M059J (cell line): ENCODE results near the gene SCN4A. TPM values are rescaled to one million over a fixed set of nuclear protein-coding genes. Genes with fewer than 3 reads are reported as not detected.
"Not testable (repeated sequence)": the region's sequence is repeated elsewhere in the genome, so short reads cannot be mapped to it uniquely, and the experiment has no call there.

Source experiments
- DNase-seq: peaks from one replicate; pipeline ENCODE4 v3.0.0-alpha.2; 2012; ENCODE audit warnings: low read depth
- total RNA-seq: library from RNA; depleted of rRNA; stranded (reverse); fragments of >200 nt; shearing (Covaris generic); gene quantifications from 2 replicates; pipeline ENCODE4 v1.2.3, GENCODE V29; 2014

The SCN4A gene
- total RNA-seq, 1 experiment from 2014 or later: not detected

DNA sequence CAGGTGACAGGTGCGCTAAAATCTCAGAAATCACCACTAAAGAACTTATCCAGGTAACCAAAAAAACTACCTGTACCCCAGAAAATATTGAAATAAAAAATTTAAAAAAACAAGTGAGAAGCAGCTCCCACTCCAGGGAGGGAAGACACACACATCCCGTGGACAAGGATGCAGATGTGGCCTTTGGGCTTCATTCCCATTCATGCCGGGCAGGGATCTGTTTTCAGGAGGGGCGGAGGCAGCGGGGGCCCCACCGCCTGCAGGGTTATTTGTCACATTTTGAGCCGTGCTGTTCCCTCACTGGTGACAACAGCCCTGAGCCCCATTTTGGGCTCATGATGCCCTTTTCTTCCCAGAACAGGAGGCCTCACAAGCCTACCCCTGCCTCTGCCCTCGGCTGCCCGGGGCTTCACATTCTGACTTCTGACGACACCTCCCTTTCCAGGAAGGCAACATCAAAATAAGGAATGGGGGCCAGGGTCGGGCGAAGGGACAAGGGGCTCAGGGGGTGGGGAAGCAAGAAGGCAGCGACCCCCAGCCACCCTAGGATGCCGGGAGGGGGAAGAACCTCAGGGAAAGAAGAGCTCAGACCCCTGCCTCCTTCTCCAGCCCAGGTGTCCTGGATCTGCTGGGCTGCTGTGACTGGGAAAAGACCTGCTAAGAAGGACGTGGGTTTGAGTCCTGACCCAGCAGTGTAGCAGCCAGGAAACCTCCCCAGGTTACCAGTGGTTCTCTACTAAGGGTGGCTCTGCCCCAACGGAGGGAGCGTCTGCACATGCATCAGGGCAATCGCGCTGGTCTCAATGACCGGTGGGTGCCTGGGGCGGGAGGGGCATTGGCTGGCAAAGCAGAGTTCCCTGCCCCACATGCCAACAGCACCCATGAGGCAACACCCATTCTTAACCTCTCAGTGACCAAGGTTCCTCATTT lies 38.3 kb downstream of the SCN4A start:
- no peak for DNase-seq

GRCh38 chr17:63933598-63933997 lies 39.1 kb downstream of the SCN4A start:
- DNase-seq: no peak

DNA sequence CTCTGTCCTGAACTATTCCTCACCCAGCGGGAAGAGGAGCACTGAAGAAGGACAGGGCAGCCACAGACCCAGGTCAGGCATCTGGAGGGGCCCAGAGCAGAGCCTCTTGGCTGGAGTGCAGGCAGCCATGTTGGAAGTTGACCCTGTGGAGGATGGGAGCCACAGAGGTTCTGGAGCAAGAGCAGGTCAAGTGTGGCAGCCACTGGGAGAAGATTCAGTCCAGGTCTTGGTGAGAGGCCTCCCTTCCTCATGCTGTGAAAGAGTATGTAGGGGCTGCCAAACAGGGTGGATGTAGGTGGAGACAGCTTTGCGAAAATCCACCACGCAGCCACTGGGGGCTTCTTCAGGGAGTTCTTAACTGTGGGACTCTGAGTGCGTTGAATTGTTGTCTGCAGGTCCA lies 40.0 kb downstream of the SCN4A start:
- no peak for DNase-seq

GRCh38 chr17:63931981-63932561 lies 40.6 kb downstream of the SCN4A start, which contains the start of gene CD79B:
Gene CD79B (minus strand): TSS chr17:63932331. CDS start chr17:63932261, 70 bp downstream.
- no peak for DNase-seq

- DNase-seq: no peak
Observed at GRCh38 chr17:63930951-63931575, 41.7 kb downstream of the SCN4A start.

DNA sequence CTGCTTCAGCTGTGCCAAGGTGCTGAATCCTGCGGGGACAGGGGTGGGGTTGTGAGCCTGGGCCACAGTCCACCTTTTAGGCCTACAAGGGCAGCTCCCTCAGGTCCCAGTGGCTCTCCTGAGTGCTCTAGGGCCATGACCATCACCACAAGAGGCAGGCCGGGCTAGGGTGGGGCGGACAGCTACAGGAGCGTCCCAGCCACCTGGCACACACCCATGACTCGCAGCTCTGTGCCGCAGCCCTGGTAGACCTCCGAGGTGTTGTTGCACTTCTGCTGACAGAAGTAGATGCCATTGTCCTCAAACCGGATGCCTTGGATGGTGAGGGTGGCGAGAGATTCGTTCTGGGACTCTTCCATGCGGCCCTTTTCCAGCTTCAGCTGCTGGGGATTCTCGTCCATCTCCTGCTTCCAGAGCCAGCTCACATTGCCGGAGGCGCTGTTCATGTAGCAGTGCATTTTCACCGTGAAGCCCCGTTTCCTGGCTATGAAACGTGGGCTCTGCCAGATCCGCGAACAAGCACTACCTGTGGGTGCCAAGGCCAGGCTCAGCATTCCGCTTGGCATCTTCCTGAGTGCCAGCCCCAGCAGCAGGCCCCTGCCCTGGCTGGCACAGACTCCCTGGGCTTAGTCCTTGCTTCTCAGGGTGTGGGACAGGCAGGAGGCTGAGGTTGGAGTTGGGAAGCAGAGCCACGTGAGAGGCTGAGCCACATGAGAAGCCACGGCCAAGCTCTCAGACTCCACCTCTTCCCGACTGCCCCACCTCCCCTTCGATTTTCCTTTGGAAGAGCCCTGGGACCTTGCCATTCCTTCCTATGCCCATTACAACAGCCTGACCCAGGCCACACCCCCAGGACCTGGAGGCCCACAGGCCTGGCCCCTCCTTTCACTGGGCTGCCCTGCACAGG lies 42.6 kb downstream of the SCN4A start:
- peak; percentile 45 for DNase-seq

DNA sequence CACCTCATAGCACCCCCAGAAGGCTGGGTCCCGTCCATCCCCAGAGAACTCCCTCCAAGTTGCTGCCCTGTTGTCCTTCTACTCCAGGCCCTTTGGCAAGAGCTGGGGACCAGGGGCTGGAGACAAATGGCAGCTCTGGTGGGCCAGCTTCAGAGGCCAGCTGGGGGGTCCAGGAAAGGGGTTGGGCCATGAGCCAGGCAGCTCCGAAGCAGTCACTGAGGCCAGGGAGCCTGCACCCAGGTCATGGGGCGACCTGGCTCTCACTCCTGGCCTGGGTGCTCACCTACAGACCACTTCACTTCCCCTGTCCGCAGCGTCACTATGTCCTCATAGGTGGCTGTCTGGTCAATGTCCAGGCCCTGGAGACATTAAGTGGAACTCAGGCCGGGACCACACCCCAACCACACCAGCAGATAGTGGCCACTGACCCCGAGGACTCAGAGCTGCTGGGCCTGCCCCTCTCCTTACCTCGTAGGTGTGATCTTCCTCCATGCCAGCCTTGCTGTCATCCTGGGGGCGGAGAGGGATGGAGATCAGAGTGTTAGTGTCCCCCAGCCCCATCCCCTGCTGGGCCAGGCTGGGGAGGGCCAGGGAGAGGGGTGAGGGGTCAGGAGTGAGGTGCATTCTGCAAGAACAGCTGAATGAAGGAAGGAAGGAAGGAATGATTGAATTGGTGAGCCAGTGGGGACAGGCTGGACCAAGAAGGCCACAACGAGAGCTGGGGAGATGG lies 43.6 kb downstream of the SCN4A start:
- DNase-seq: no peak

GRCh38 chr17:63928172-63928666 lies 44.5 kb downstream of the SCN4A start:
- DNase-seq: no peak

GRCh38 chr17:63927464-63928171 lies 45.1 kb downstream of the SCN4A start:
- DNase-seq: no peak

DNA sequence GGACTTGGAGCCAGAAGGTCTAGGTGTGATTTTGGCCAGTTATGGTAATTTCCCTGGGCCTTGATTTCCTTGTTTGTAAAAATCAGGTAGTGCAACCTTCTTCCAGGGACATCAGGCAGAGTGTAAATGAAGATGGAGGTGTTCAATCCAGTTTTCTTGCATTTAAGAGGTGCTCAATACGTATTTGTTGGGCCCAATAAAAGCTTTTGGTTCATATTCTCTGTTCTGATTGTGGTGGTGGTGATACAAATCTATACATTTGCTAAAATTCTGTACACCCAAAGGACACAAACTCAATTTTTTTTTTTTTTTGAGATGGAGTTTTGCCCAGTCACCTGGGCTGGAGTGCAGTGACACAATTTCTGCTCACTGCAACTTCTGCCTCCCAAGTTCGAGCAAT lies 46.6 kb downstream of the SCN4A start:
- DNase-seq: no peak

DNA sequence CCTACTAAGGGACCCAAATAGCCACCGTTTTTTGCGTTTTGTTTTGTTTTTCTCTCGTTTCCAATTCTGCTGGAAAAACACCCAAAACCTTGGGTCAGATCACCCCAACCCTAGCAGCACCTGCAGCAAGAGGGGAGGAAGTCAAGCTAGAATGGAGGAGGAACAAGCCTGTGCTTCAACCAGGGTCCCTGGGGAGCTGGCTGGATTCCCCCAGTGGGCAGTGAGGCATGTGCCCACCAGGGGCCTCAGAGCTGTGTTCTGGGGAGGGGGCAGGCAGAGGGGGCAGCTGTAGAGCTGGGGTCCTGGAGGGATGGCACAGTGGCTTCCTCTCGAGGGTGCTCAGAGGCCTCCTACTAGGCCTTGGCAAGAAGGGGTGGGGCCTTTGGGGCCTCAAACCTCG lies 47.1 kb downstream of the SCN4A start:
- DNase-seq: no peak

- DNase-seq: not testable (repeated sequence)
Observed at GRCh38 chr17:63922402-63922801, 50.3 kb downstream of the SCN4A start.

DNA sequence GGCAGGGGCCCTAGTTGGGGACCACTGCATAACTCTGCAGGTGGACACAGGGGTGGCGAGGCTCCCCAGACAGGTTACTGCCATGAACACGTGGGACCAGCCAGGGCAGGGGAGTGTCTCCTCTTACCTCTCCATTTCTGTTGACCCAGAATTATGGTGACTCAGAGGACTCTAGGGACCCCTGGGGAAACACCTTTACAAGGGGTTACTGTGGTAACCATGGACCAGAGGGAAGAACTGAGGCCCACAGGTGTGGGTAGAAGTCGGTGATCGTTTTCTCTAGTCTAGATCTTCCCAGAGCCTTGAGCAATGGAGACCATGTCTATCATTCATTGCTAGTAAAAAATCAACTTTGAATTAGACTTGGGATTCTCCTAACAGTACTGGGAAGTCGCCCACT lies 51.9 kb downstream of the SCN4A start:
- DNase-seq: not testable (repeated sequence)

GRCh38 chr17:63920050-63920449 lies 52.7 kb downstream of the SCN4A start:
- not testable (repeated sequence) for DNase-seq

- peak; percentile 52 for DNase-seq
Observed at GRCh38 chr17:63919311-63919723, 53.4 kb downstream of the SCN4A start.

DNA sequence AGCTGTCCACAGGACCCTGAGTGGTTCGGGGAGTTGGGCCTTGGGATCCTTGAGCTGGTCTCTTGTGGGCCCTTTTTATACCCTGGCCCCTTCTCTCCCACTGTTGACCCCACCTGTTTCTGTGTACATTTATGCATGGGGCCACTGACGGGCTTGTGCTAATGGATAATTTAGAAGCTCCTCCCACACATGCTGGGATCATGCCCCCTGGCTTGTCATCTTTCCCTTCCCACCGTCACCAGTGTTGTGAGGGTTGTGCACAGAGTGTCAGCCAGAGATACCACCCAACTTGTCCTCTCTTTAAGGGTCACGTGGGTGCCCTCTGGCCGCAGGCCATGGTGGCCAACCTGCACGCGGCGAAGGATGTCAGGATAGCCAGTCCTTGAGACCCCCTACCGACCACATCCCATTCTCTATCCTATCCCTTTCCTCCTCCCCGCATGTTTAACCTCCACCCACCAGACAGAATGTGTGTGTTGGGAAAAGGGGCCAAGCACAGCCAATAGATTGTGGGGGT lies 53.9 kb downstream of the SCN4A start, which contains the start of gene GH1:
GH1 (minus strand) TSS at position 51 of the 517 bp plus-strand sequence. CDS start 63 bp downstream, outside the sequence.
- DNase-seq: not testable (repeated sequence)

DNA sequence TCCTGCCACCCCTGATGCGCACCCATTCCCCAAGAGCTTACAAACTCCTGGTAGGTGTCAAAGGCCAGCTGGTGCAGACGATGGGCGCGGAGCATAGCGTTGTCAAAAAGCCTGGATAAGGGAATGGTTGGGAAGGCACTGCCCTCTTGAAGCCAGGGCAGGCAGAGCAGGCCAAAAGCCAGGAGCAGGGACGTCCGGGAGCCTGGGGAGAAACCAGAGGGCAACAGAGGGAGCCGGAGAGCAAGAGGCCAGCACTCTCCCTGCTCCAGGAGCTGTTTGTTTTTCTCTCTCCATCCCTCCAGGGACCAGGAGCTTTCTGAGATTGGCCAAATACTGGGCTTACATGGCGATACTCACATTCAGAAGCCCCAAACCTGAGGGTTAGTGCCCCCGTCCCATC lies 54.4 kb downstream of the SCN4A start:
- peak; percentile 8 for DNase-seq

DNA sequence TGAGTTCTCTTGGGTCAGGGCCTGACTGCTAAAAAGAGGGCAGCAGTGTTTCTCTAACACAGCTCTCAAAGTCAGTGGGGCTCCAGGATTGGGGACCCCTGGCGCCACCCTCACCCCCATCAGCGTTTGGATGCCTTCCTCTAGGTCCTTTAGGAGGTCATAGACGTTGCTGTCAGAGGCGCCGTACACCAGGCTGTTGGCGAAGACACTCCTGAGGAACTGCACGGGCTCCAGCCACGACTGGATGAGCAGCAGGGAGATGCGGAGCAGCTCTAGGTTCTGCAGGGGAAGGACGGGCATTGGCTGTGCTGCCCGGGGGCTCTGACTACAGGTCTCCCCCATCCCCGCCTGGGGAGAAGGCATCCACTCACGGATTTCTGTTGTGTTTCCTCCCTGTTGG lies 55.1 kb downstream of the SCN4A start:
- DNase-seq: no peak

DNA sequence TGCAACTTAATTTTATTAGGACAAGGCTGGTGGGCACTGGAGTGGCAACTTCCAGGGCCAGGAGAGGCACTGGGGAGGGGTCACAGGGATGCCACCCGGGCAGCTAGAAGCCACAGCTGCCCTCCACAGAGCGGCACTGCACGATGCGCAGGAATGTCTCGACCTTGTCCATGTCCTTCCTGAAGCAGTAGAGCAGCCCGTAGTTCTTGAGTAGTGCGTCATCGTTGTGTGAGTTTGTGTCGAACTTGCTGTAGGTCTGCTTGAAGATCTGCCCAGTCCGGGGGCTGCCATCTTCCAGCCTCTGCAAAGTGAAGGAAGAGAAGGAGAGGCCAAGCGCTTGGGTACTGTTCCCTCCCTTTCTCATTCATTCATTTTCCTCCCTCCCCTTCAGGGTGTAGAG lies 55.5 kb downstream of the SCN4A start:
- not testable (repeated sequence) for DNase-seq
